ENCODE measurements around the gene BICRAL. TPM values are rescaled to one million over a fixed set of nuclear protein-coding genes. Genes with fewer than 3 reads are reported as not detected.

The BICRAL gene
- total RNA-seq, 1 donor, result 13.0 TPM

DNA sequence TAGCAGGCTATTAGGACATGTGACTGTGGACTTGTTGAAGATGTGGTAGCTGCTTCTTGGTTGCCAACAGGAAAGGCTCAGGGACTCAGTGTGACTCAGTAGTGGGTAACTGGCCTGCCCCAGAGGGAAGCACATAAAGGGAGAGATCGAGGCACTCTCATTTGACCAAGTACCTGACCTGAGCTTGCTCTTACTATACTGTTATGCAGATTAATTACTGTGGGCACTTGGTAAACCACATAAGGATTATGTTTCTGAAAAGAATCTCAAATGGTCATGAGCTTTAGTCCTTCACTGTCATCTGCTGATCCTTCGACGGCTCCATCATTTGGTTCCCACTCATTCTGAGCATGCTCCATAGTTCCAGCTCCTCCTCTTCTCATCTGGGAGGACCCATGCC, 49.4 kb downstream of the BICRAL start:
- Histone ChIP-seq H3K4me3 (ENCODE audit: low read length) (no peak overlapping the region), H3K9me3 (ENCODE audit: low read depth, low read length) (no peaks in the 10 kb centered on the region), H3K4me1 (ENCODE audit: insufficient read depth, low read length) (no peaks in the 10 kb centered on the region), H3K27me3 (ENCODE audit: insufficient read depth, low read length) (no peaks in the 10 kb centered on the region)

DNA sequence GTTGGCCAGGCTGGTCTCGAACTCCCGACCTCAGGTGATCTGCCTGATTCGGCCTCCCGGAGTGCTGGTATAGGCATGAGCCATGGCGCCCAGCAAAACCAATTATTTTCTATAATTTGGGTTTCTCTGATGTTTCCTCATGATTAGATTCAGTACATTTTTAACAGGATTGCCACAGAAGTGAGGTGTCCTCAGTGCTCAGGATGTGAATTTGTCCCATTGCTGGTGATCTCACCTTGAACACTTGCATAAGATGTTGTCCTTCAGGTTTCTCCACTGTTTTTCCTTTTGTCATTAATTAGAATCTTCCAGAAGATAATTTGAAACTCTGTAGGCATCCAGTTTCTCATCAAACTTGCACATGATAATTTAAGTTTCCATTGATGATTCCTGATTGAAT, 52.2 kb downstream of the BICRAL start:
- Histone ChIP-seq H3K27me3 (ENCODE audit: insufficient read depth, low read length) (no peaks in the 10 kb centered on the region), H3K4me3 (ENCODE audit: low read length) (no peak overlapping the region), H3K4me1 (ENCODE audit: insufficient read depth, low read length) (no peaks in the 10 kb centered on the region), H3K9me3 (ENCODE audit: low read depth, low read length) (no peaks in the 10 kb centered on the region)

DNA sequence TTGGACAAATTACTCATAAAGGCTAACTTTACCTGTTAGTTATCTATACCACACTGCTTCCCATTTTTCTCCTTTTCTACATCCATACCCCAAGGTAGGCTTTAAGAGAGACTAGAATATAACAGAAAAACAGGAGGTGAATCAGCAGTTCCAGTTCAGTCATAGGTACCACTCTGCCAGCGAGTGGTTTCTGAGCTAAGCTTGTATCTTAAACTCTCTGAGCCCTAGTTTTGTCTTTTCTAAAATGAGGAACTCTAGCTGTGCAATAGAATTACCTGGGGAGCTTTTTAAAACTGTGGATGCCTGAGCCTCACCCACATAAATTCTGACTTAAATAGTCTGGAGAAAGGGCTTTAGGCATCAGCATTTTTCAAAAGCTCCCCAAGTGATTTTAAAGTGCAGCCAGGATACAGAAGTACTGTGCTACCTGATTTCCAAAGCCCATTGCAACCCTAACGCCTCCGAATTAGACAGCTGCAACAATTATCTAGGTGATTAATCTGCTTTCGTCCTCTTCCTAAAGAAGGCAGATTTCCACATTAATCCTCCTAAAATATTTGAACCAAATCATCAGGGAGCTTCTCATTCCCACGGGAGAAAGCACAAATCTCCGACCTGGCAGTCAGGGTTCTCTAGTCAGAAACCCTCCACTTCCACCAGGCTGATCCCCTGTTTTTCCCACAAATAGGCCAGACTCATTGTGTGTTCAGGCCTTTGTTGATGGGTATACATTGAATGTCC, 60.2 kb downstream of the BICRAL start:
- H3K9me3 ChIP-seq (ENCODE audit: low read depth, low read length), result no peaks in the 10 kb centered on the region
- no peak overlapping the region for H3K4me3 ChIP-seq (ENCODE audit: low read length)
- no peaks in the 10 kb centered on the region for H3K27me3 ChIP-seq (ENCODE audit: insufficient read depth, low read length)
- H3K4me1 ChIP-seq (ENCODE audit: insufficient read depth, low read length), result no peaks in the 10 kb centered on the region

DNA sequence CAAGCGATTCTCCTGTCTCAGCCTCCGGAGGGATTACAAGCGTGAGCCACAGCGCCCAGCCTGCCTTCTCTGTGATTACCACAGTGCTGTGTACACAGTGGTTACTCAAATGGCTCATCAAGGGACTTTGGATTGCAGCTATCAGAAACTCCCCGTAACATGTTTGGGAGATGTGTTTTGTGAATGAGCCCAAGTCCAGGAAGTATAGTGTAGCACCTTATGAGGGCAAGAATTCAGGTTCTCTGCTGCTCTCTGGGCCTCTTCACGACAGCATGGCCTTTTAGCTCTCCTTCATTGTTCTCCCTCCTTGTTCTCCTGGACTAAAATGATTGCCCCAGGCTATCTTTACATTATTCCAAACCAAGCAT, 63.5 kb downstream of the BICRAL start:
- no peaks in the 10 kb centered on the region for H3K4me1 ChIP-seq (ENCODE audit: insufficient read depth, low read length)

DNA sequence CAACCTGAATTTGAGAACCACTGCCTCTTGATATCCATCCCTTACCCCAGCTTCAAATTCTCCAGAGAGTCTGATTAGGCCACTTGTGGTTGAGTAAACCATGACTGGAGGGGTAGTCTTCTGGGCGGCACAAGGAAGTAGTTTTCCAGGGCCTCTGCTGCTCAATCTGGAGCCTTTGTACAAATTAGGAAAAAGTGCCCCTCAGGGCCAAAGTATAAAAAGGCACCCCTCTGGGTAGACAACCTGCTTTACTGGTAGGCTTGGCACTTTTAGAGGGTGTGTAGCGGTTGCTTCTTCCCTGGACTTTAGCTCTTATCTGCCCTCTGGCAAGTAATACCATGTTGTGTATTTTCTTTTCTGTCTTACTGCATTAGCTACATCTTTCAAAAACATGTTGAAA, 64.7 kb downstream of the BICRAL start:
- Histone ChIP-seq H3K9me3 (ENCODE audit: low read depth, low read length) (no peaks in the 10 kb centered on the region), H3K27me3 (ENCODE audit: insufficient read depth, low read length) (no peaks in the 10 kb centered on the region), H3K4me3 (ENCODE audit: low read length) (no peak overlapping the region), H3K4me1 (ENCODE audit: insufficient read depth, low read length) (no peaks in the 10 kb centered on the region)

More for the DNA sequence above, 63.5 kb downstream of the BICRAL start:
- Histone ChIP-seq H3K27me3 (ENCODE audit: insufficient read depth, low read length) (no peaks in the 10 kb centered on the region), H3K4me3 (ENCODE audit: low read length) (no peak overlapping the region), H3K9me3 (ENCODE audit: low read depth, low read length) (no peaks in the 10 kb centered on the region)

DNA sequence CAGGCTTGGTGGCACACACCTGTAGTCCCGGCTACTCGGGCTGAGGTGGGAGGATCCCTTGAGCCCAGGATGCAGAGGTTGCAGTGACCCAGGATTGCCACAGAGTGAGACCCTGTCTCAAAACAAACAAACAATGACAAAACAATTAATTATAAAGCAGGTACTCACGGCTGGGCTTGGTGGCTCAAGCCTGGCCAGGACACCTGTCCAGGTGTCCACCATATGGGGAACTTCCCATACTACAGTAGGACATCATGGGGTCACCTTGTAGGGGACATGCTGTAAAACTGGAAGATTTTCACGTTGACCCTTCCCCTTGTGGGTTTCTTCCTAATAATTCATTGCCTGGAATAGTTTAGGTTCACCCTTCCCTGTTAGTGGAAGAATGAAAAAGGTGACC, 66.8 kb downstream of the BICRAL start:
- H3K27me3 ChIP-seq (ENCODE audit: insufficient read depth, low read length), result no peaks in the 10 kb centered on the region
- no peaks in the 10 kb centered on the region for H3K9me3 ChIP-seq (ENCODE audit: low read depth, low read length)
- no peaks in the 10 kb centered on the region for H3K4me1 ChIP-seq (ENCODE audit: insufficient read depth, low read length)
- no peak overlapping the region for H3K4me3 ChIP-seq (ENCODE audit: low read length)

DNA sequence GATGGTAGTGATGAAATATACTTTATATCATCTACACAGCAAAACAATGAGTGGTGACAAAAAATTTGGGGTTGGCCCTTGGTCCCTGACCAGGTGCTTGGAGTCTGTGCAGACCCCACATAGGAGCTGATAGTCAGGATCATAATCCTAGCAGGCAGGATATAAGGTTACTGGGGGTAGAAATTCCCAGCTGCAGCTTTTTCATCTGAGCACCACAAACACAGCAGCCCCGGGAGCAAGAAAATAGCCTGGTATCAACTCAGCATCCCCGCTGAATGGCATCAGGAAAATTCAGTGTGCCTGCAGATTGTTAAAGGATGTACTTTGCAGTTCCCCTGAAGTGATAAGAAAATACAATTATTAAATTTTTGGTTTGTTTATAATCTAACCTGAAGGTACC, 69.7 kb downstream of the BICRAL start:
- H3K9me3 ChIP-seq (ENCODE audit: low read depth, low read length), result no peaks in the 10 kb centered on the region
- H3K4me3 ChIP-seq (ENCODE audit: low read length), result no peak overlapping the region
- no peaks in the 10 kb centered on the region for H3K4me1 ChIP-seq (ENCODE audit: insufficient read depth, low read length)
- H3K27me3 ChIP-seq (ENCODE audit: insufficient read depth, low read length), result no peaks in the 10 kb centered on the region

DNA sequence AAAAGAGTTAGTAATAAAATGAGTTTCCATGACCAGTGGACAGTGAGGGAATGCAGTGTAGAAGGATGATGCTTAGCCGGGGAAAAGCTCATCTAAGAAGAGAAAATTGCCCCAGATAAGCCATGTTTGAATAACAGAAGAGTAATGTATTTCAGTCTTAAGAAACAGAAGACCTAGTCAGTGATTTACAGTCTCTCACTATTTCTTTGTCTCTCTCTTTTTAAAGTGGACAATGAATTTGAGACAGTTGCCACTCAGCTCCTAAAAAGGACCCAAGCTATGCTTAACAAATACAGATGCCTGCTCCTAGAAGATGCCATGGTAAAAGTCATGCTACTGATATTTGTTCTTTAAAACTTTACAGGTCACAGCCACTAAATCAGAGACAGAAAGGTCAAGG, 78.2 kb downstream of the BICRAL start:
- Histone ChIP-seq H3K4me1 (ENCODE audit: insufficient read depth, low read length) (no peaks in the 10 kb centered on the region), H3K27me3 (ENCODE audit: insufficient read depth, low read length) (no peaks in the 10 kb centered on the region), H3K9me3 (ENCODE audit: low read depth, low read length) (no peaks in the 10 kb centered on the region), H3K4me3 (ENCODE audit: low read length) (no peak overlapping the region)

DNA sequence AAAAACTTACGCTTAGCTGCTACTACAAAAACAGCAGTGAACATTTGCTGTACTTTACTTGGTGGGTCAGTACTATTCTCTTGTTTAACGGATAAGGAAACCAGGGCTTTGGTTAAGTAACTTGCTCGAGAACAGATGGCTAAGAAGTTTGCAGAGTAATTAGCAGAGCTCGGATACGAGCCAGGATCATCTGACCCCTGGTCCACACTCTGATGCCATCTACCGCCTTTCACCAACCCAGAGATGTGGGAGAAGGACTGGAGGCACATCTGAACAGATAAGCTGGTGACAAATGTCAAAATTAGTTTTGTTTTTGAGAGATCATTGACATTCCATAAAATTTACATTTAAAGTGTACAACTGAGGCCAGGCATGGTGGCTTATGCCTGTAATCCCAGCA, 78.6 kb downstream of the BICRAL start:
- no peaks in the 10 kb centered on the region for H3K27me3 ChIP-seq (ENCODE audit: insufficient read depth, low read length)
- H3K9me3 ChIP-seq (ENCODE audit: low read depth, low read length), result no peaks in the 10 kb centered on the region
- H3K4me1 ChIP-seq (ENCODE audit: insufficient read depth, low read length), result no peaks in the 10 kb centered on the region
- H3K4me3 ChIP-seq (ENCODE audit: low read length), result no peak overlapping the region

DNA sequence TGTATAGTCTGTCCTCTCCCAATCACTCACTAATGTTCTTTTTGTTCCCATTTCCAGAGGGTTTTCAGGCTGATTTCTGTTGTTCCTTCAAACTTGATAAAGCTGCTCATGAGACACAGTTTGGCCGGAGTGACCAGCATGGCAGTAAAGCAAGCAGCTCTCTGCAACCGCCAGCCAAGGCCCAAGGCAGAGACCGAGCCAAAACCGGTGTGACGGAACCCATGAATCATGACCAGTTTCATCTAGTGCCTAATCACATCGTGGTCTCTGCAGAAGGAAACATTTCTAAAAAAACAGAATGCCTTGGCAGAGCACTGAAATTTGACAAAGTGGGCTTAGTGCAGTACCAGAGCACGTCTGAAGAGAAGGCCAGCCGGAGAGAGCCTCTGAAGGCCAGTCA, 82.8 kb downstream of the BICRAL start:
- H3K9me3 ChIP-seq (ENCODE audit: low read depth, low read length), result no peaks in the 10 kb centered on the region
- H3K4me1 ChIP-seq (ENCODE audit: insufficient read depth, low read length), result no peaks in the 10 kb centered on the region
- H3K27me3 ChIP-seq (ENCODE audit: insufficient read depth, low read length), result no peaks in the 10 kb centered on the region
- no peak overlapping the region for H3K4me3 ChIP-seq (ENCODE audit: low read length)

DNA sequence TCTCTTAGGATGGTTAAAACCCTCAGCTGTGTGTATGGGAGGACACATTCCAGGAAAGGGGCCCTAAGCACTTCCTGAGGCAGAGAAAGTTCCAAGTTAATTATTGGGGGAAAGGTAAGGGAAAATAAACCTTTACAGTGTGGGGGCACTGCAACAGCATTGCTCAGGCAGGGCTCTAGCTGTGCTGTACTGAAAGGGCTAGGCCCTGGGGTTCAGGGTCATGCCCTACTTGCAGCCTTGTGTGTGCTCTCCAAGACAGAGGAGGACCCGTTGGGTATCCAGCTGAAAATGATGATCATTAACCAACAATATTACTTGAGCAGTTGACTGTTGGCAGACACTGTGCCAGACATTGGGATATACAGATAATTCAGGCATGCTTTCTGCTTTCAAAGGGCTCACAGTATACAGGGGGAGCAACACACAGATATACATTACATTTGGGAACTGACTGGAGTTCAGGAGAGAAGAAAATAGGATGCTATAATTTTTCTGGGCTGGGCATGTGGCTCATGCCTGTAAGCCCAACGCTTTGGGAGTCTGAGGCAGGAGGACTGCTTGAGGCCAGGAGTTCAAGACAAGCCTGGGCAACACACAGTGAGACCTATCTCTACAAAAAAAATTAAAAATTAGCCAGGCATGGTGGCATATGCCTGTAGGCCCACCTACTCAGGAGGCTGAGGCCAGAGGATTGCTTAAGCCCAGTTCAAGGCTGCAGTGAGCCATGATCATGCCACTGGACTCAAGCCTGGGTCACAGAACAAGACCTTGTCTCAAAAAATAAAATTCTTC, 88.5 kb downstream of the BICRAL start:
- Histone ChIP-seq H3K27me3 (ENCODE audit: insufficient read depth, low read length) (no peaks in the 10 kb centered on the region), H3K4me3 (ENCODE audit: low read length) (no peak overlapping the region), H3K4me1 (ENCODE audit: insufficient read depth, low read length) (no peaks in the 10 kb centered on the region), H3K9me3 (ENCODE audit: low read depth, low read length) (no peaks in the 10 kb centered on the region)

DNA sequence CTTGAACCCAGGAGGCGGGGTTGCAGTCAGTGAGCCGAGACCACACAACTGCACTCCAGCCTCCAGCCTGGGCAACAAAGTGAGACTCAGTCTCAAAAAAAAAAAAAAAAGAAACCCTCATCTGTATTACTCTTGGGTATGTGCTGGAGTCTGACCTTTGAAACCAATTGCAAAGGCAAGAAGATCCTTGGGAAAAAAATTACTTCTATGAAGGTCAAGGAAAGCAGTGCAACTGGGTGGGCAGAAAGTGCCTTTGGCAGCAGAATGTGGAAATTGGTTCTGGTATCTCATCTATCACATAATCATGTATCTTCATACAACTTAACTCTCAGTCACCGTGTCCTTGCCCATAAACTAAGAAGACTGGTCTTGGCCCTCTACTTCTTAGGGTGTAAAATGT, 89.9 kb downstream of the BICRAL start:
- H3K27me3 ChIP-seq (ENCODE audit: insufficient read depth, low read length), result no peaks in the 10 kb centered on the region
- H3K9me3 ChIP-seq (ENCODE audit: low read depth, low read length), result no peaks in the 10 kb centered on the region
- H3K4me3 ChIP-seq (ENCODE audit: low read length), result no peak overlapping the region
- H3K4me1 ChIP-seq (ENCODE audit: insufficient read depth, low read length), result no peaks in the 10 kb centered on the region

DNA sequence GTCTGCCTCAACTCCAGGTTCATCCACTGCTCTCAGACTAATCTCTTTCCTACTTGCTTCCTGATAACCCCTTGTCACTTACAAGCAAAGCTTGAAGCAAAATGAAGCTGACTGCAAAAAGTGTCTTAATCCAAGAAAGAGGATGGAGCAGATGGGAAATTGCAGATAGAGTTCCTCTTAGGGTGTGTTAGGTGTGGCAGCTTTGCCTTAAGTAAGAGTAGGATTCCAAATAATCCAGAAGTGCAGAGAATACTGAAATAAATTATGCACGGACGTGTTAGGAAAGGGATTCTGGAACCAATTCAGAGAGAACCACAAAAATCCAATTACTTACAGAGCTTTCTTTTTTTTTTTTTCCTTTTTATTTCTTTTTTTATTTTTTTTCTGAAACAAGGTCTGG, 91.5 kb downstream of the BICRAL start:
- no peak overlapping the region for H3K4me3 ChIP-seq (ENCODE audit: low read length)
- no peaks in the 10 kb centered on the region for H3K27me3 ChIP-seq (ENCODE audit: insufficient read depth, low read length)
- H3K4me1 ChIP-seq (ENCODE audit: insufficient read depth, low read length), result no peaks in the 10 kb centered on the region
- no peaks in the 10 kb centered on the region for H3K9me3 ChIP-seq (ENCODE audit: low read depth, low read length)

DNA sequence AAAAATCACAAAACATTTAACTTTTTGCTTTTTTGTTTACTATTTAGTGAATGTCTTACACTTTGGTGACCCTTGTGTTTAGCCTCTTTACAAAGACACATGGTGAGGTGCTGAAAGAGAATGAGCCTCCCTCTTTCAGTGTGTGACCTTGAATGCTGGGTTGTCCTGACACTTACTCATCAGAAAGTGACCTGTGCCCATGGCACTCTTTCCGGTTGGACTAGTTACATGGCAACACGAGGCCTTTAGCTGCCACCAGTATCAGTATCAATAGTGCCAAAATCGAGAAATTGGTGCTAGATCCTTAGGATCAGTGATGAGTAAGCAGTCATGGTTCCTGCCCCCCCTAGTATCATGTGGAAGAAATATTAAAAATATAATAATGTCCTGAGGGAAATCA, 95.8 kb downstream of the BICRAL start:
- Histone ChIP-seq H3K9me3 (ENCODE audit: low read depth, low read length) (no peaks in the 10 kb centered on the region), H3K4me3 (ENCODE audit: low read length) (no peak overlapping the region), H3K27me3 (ENCODE audit: insufficient read depth, low read length) (no peaks in the 10 kb centered on the region), H3K4me1 (ENCODE audit: insufficient read depth, low read length) (peaks cover 17% of the 10 kb centered on the region)

DNA sequence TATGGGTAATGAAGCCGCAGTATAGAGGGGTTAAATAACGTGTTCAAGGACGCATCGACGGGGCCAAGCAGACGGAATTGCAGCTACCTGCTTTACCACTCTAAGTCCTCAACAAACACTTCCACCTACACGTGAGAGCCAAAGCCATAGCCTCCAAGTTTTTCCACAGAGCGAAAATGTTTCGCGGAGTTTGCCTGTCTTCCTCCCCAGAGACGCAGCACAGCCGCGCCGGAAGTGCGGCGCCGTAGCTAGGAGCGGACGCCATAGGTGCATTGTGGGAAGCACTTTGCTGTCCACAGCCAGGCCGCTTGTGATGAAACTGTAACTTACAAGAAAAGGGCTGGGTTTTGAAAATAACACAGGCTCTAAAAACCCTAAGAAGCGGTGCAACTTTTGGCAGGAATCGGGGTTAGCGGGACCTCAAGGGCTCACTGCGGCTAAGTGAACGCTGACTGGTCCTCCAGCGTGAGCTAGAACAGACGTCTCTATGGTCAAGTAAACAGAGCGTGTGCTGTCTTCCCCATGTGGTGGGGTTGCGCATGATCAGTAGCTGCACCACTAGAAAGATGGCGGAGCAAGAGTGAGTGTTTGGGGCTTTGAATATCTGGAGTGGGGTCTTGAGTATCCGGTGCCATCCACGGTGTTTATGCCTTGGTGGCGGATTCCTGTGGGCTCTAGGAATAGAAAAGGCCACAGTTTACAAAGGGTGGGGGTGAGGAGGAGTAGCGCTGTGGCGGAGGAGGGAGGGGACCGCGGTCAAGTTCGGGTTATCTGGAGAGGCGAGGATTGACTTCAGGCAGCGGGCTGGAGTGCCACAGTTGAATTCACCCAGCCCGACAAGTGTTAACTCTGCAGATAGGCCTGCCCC, 97.8 kb downstream of the BICRAL start, which contains the start of gene RPL7L1:
TSS of gene RPL7L1 (plus strand) at position 245 of the 868 bp plus-strand sequence. CDS start at position 540, 295 bp downstream.
- H3K4me1 ChIP-seq (ENCODE audit: insufficient read depth, low read length), result peaks cover 17% of the 10 kb centered on the region
- H3K27me3 ChIP-seq (ENCODE audit: insufficient read depth, low read length), result no peaks in the 10 kb centered on the region
- H3K9me3 ChIP-seq (ENCODE audit: low read depth, low read length), result no peaks in the 10 kb centered on the region
- peak within 1 kb of the TSS; percentile 47 for H3K4me3 ChIP-seq (ENCODE audit: low read length)
